CD14-positive monocyte (primary cell): ENCODE measurements around the gene HECTD4. TPM values are rescaled to one million over a fixed set of nuclear protein-coding genes. Genes with fewer than 3 reads are reported as not detected.

ENCODE experiments used
- DNase-seq, 3 donors: peaks; one replicate each; pipeline ENCODE4 v3.0.0-alpha.2; 2011 to 2022
- H2AFZ ChIP-seq: 2 replicates; pipeline ENCODE4 v1.6.0; 2012; ENCODE audit warnings: mild to moderate bottlenecking, low read depth, low read length, inconsistent platforms; ENCODE audit not compliant: insufficient read depth, poor library complexity, severe bottlenecking
- H3K27ac ChIP-seq, 2 donors: 1 replicate in 1 of 2; 2 replicates in 1 of 2; pipeline ENCODE4 v1.5.1; 2012 to 2013; ENCODE audit warnings: low read length in 2 of 2, control low read depth in 1 of 2, inconsistent platforms in 1 of 2, low read depth in 1 of 2, mild to moderate bottlenecking in 1 of 2
- H3K27me3 ChIP-seq, 2 donors: one replicate each; pipeline versions ENCODE4 v1.6.0 to v1.6.1; 2011 to 2013; ENCODE audit warnings: low read length in 2 of 2; ENCODE audit not compliant: control insufficient read depth in 2 of 2, insufficient read depth in 2 of 2
- H3K36me3 ChIP-seq, 2 donors: replicated peaks in 1 of 2; 1 replicate in 1 of 2; 2 replicates in 1 of 2; pipeline versions ENCODE4 v1.5.1 to v1.6.1; 2012 to 2013; ENCODE audit warnings: low read length in 2 of 2, control low read depth in 1 of 2, inconsistent platforms in 1 of 2, mild to moderate bottlenecking in 1 of 2; ENCODE audit not compliant: insufficient read depth in 2 of 2, control insufficient read depth in 1 of 2
- H3K4me1 ChIP-seq, 2 donors: 1 replicate in 1 of 2; 2 replicates in 1 of 2; pipeline versions ENCODE4 v1.5.1 to v1.6.1; 2012 to 2013; ENCODE audit warnings: low read length in 2 of 2, control low read depth in 1 of 2, inconsistent platforms in 1 of 2, mild to moderate bottlenecking in 1 of 2, moderate library complexity in 1 of 2; ENCODE audit not compliant: insufficient read depth in 2 of 2, control insufficient read depth in 1 of 2
- H3K4me2 ChIP-seq: replicated peaks from 2 replicates; pipeline ENCODE3; 2012; ENCODE audit warnings: low read length, moderate library complexity, mild to moderate bottlenecking; ENCODE audit not compliant: poor library complexity, severe bottlenecking; ENCODE audit errors: extremely low read depth
- H3K4me3 ChIP-seq, 3 experiments: fragments of 200-600 bp in 1 of 3; sonication (generic) in 1 of 3; replicated peaks in 1 of 3; 1 replicate in 2 of 3; 2 replicates in 1 of 3; pipeline ENCODE4 v1.5.1; 2011 to 2013; ENCODE audit warnings: low read length in 3 of 3, mild to moderate bottlenecking in 3 of 3, control low read depth in 2 of 3, low read depth in 2 of 3, inconsistent platforms in 1 of 3, moderate library complexity in 1 of 3
- H3K79me2 ChIP-seq: 2 replicates; pipeline ENCODE4 v1.6.0; 2012; ENCODE audit warnings: mild to moderate bottlenecking, control low read depth, inconsistent platforms, low read length, moderate library complexity; ENCODE audit not compliant: insufficient read depth
- H3K9ac ChIP-seq: 2 replicates; pipeline ENCODE4 v1.6.0; 2017; ENCODE audit warnings: low read length, mild to moderate bottlenecking; ENCODE audit not compliant: insufficient read depth, poor library complexity, severe bottlenecking
- H3K9me3 ChIP-seq, 2 donors: replicated peaks in 1 of 2; 1 replicate in 1 of 2; 2 replicates in 1 of 2; pipeline versions ENCODE4 v1.5.1 to v1.6.1; 2012 to 2013; ENCODE audit warnings: low read length in 2 of 2, control low read depth in 1 of 2; ENCODE audit not compliant: control insufficient read depth in 1 of 2, insufficient read depth in 1 of 2
- H4K20me1 ChIP-seq: 2 replicates; pipeline ENCODE4 v1.6.0; 2012; ENCODE audit warnings: mild to moderate bottlenecking, low read length, control low read depth, moderate library complexity; ENCODE audit not compliant: insufficient read depth
- H3K27ac Mint-ChIP-seq, 7 donors: one replicate each; pipeline ENCODE4 v1.8.0; 2020; ENCODE audit warnings: mild to moderate bottlenecking in 7 of 7, mixed read lengths in 7 of 7, moderate library complexity in 6 of 7, inconsistent platforms in 2 of 7
- H3K27me3 Mint-ChIP-seq, 3 donors: one replicate each; pipeline ENCODE4 v1.8.0; 2021 to 2022; ENCODE audit warnings: low read depth in 3 of 3, mild to moderate bottlenecking in 3 of 3, mixed read lengths in 3 of 3, moderate library complexity in 3 of 3, inconsistent platforms in 1 of 3
- H3K36me3 Mint-ChIP-seq, 2 donors: one replicate each; pipeline ENCODE4 v1.8.0; 2020; ENCODE audit warnings: mixed read lengths in 2 of 2, inconsistent platforms in 1 of 2, mild to moderate bottlenecking in 1 of 2
- H3K4me1 Mint-ChIP-seq: one replicate; pipeline ENCODE4 v1.8.0; 2020; ENCODE audit warnings: mild to moderate bottlenecking, mixed read lengths
- H3K4me3 Mint-ChIP-seq, 2 donors: one replicate each; pipeline ENCODE4 v1.8.0; 2020; ENCODE audit warnings: mild to moderate bottlenecking in 2 of 2, mixed read lengths in 2 of 2, moderate library complexity in 1 of 2
- H3K9me3 Mint-ChIP-seq, 7 donors: one replicate each; pipeline ENCODE4 v1.8.0; 2020 to 2022; ENCODE audit warnings: mixed read lengths in 7 of 7, mild to moderate bottlenecking in 6 of 7, moderate library complexity in 6 of 7, inconsistent platforms in 2 of 7
- WGBS: methylation state at CpG from one replicate; pipeline ENCODE4 v1.1.5; 2013; ENCODE audit warnings: missing lambda C conversion rate; ENCODE audit not compliant: insufficient coverage; 5-methylcytosine and 5-hydroxymethylcytosine counted together
- intact Hi-C, 2 donors: fragments of 100-400 bp; cut with micrococcal nuclease; formaldehyde crosslinking; loops; one replicate each; pipeline versions ENCODE4 v1.15.0 to v1.15.1; 2023
- polyA plus RNA-seq, 3 donors: library from polyadenylated mRNA; depleted of rRNA in 1 of 3; unstranded in 2 of 3; stranded (reverse) in 1 of 3; fragments of 300-500 nt in 2 of 3; fragments of >200 nt in 1 of 3; fragmentation: Illumina TruSeq in 2 of 3; gene quantifications; 1 replicate in 2 of 3; 2 replicates in 1 of 3; pipeline ENCODE4 v1.2.3, GENCODE V29; 2012 to 2021
- TF ChIP-seq, protein P1 (sequence below): fragments of 200-600 bp; IDR thresholded peaks from one replicate; pipeline ENCODE4 v1.8.0; 2022; ENCODE audit warnings: antibody characterized with exemption, mild to moderate bottlenecking

Gene HECTD4
- polyA plus RNA-seq, 3 donors: 0.73 to 18.3 (median 2.4) TPM

DNA sequence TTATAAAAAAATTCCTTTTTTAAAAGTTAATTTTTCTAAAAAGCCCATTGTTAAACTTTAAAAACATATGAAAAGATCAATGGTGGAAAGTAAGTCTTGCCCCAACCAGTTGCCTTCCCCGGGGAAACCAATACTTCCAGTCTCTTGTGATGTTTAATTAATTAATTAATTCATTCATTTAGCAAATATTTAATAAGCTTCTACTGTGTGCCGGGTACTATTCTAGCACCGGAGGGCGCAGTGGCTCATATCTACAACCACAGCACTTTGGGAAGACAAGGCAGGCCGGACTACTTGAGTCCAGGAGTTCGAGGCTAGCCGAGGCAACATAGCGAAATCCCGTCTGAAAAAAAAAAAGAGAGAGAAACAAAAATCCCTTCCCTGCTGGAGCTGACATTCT lies 87.4 kb downstream of the HECTD4 start:
- TF ChIP-seq, protein P1, sequence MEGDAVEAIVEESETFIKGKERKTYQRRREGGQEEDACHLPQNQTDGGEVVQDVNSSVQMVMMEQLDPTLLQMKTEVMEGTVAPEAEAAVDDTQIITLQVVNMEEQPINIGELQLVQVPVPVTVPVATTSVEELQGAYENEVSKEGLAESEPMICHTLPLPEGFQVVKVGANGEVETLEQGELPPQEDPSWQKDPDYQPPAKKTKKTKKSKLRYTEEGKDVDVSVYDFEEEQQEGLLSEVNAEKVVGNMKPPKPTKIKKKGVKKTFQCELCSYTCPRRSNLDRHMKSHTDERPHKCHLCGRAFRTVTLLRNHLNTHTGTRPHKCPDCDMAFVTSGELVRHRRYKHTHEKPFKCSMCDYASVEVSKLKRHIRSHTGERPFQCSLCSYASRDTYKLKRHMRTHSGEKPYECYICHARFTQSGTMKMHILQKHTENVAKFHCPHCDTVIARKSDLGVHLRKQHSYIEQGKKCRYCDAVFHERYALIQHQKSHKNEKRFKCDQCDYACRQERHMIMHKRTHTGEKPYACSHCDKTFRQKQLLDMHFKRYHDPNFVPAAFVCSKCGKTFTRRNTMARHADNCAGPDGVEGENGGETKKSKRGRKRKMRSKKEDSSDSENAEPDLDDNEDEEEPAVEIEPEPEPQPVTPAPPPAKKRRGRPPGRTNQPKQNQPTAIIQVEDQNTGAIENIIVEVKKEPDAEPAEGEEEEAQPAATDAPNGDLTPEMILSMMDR: no peak
- H3K4me1 Mint-ChIP-seq: no peaks in the 10 kb centered on the region
- Histone ChIP-seq H3K27ac (no peak overlapping the region), H4K20me1 (no peaks in the 10 kb centered on the region), H3K4me3 (no peak overlapping the region), H2AFZ (no peak overlapping the region), H3K9me3 (peaks cover 0 to 5% of the 10 kb centered on the region in 2 donors), H3K4me1 (no peaks in the 10 kb centered on the region), H3K27me3 (no peaks in the 10 kb centered on the region), H3K9ac (no peak overlapping the region), H3K36me3 (peaks cover 20 to 49% of the 10 kb centered on the region in 2 donors), H3K4me2 (no peak overlapping the region), H3K79me2 (no peaks in the 10 kb centered on the region)
- no peak overlapping the region for H3K27ac Mint-ChIP-seq
- DNase-seq: no peak
- H3K4me3 Mint-ChIP-seq: no peak overlapping the region
- peaks cover 18 to 38% of the 10 kb centered on the region in 2 donors for H3K36me3 Mint-ChIP-seq
- intact Hi-C loops: no loop called here
- WGBS: no CpG with 5 or more reads among the region's 9 CpGs
- H3K27me3 Mint-ChIP-seq: peaks cover 0 to 3% (median 0%) of the 10 kb centered on the region in 3 donors
- peaks cover 0 to 3% (median 2%) of the 10 kb centered on the region in 7 donors for H3K9me3 Mint-ChIP-seq

DNA sequence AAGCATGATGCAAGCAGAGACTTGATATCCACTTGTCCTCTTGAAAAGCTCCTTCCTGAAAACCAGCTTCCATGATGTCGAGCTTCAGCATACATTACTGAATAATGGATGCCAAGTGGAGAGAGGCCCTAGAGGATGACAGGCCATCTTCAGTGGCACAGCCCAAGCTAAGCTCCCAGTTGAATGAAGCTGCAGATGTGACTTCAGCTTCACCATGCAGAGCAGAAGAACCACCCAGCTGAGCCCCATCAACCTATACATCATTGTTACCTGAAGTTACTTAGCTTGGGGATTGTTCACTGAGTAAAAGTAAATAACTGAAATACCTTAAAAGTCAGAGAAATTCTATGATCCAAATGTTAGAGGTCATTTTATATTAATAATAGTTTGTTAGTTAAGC lies 93.6 kb downstream of the HECTD4 start:
- Histone ChIP-seq H2AFZ (no peak overlapping the region), H3K9ac (no peak overlapping the region), H4K20me1 (no peaks in the 10 kb centered on the region), H3K79me2 (no peaks in the 10 kb centered on the region), H3K9me3 (peaks cover 4 to 20% of the 10 kb centered on the region in 2 donors), H3K4me2 (no peak overlapping the region), H3K36me3 (peaks cover 8 to 50% of the 10 kb centered on the region in 2 donors), H3K4me3 (no peak overlapping the region), H3K27me3 (no peaks in the 10 kb centered on the region), H3K4me1 (no peaks in the 10 kb centered on the region), H3K27ac (no peak overlapping the region)
- Mint-ChIP-seq H3K27ac (no peak overlapping the region), H3K36me3 (peaks cover 24 to 50% of the 10 kb centered on the region in 2 donors), H3K4me3 (no peak overlapping the region), H3K27me3 (peaks cover 0 to 3% (median 0%) of the 10 kb centered on the region in 3 donors), H3K9me3 (peaks cover 4 to 20% (median 10%) of the 10 kb centered on the region in 7 donors), H3K4me1 (no peaks in the 10 kb centered on the region)
- DNase-seq: no peak
- TF ChIP-seq, protein P1: no peak
- intact Hi-C loops: no loop called here
- WGBS: no CpG with 5 or more reads among the region's 1 CpG
